DMS79 (cell line): ENCODE data around the gene PRAMEF14.
"Not testable (repeated sequence)": the region's sequence is repeated elsewhere in the genome, so short reads cannot be mapped to it uniquely, and the experiment has no call there.

Source experiments
- DNase-seq: peaks from one replicate; lab custom pipeline; 2025; lab: John Stamatoyannopoulos, UW

PRAMEF14 gene

GRCh38 chr1:13347034-13347433, at the start of gene PRAMEF14:
TSS of gene PRAMEF14 (minus strand) at chr1:13347134. CDS start at chr1:13345314, 1,820 bp downstream.
- DNase-seq = not testable (repeated sequence)

DNA sequence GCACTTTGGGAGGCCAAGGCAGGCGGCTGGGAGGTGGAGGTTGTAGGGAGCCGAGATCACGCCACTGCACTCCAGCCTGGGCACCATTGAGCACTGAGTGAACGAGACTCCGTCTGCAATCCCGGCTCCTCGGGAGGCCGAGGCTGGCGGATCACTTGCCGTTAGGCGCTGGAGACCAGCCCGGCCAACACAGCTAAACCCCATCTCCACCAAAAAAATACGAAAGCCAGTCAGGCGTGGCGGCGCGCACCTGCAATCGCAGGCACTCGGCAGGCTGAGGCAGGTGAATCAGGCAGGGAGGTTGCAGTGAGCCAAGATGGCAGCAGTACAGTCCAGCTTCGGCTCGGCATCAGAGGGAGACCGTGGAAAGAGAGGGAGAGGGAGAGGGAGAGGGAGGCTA, 48.4 kb upstream of the PRAMEF14 start:
- DNase-seq = not testable (repeated sequence)

DNA sequence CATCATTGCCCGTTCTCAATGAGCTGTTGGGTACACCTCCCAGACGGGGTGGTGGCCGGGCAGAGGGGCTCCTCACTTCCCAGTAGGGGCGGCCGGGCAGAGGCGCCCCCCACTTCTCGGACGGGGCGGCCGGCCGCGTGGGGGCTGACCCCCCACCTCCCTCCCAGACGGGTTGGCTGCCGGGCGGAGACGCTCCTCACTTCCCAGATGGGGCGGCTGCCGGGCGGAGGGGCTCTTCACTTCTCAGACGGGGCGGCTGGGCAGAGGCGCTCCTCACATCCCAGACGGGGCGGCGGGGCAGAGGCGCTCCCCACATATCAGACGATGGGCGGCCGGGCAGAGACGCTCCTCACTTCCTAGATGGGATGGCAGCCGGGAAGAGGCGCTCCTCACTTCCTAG, 47.8 kb upstream of the PRAMEF14 start:
- DNase-seq = not testable (repeated sequence)

DNA sequence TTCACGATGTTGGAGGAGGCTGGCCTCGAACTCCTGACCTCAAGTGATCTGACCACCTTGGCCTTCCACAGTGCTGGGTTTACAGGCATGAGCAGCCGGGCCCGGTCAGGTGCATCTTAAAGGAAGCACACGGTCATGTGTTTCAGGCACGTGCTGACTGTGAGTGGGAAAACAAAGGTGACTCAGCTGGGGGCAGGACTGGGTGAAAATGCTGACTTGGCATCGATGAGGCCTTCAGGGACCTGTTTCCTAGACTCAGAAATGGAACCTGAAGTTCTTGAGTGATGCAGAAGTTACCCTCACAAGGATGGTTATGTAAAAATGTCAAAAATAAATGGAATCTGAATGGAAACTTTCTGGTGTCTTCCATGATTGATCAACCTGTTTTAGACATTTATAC, 46.1 kb upstream of the PRAMEF14 start:
- not testable (repeated sequence) for DNase-seq

DNA sequence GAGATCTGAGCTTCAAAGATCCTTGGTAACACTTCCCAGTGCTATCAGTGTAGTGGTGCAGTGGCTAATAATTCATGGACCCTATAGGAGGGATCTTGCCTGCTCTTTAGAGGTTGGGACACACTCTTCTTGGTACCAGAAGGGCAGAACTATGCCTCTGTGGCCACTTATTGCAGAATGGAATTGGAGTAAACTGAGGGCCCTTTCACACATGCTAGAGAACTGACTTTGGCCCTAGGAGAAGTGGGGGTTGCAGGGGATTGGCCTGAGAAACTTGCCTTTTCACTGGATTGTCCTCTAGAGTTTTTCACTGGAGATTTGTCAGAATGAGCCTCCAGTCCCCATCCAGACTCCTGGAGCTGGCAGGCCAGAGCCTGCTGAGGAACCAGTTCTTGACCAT, 42.4 kb upstream of the PRAMEF14 start, which contains the start of gene PRAMEF17:
PRAMEF17 (plus strand) TSS at position 301 of the 400 bp plus-strand sequence; CDS start at position 327, 26 bp downstream.
- DNase-seq = not testable (repeated sequence)

- not testable (repeated sequence) for DNase-seq
Observed at GRCh38 chr1:13380380-13380779, 33.4 kb upstream of the PRAMEF14 start.

GRCh38 chr1:13378983-13379382, 32.0 kb upstream of the PRAMEF14 start:
- DNase-seq = not testable (repeated sequence)

DNA sequence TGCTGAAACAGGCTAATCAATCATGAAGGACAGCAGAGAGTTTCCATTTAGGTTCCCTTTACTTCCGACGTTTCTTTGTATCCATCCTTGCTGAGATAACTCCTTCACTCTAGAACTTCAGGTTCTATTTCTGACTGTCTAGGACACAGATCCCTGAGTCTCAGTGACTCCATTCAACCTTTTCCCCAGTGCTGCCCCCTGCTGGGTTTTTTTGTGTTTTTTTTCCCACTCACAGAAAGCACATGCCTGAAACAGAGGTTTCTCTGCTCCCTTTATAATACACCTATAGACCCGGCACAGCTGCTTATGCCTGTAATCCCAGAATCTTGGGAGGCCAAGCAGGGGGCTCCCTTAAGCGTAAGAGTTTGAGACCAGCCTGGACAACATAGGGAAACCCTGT, 21.6 kb upstream of the PRAMEF14 start:
- DNase-seq = not testable (repeated sequence)

- not testable (repeated sequence) for DNase-seq
Observed at GRCh38 chr1:13366536-13366935, 19.6 kb upstream of the PRAMEF14 start.

- not testable (repeated sequence) for DNase-seq
Observed at GRCh38 chr1:13364928-13365327, 18.0 kb upstream of the PRAMEF14 start.

- not testable (repeated sequence) for DNase-seq
Observed at GRCh38 chr1:13362364-13362763, 15.4 kb upstream of the PRAMEF14 start.

- not testable (repeated sequence) for DNase-seq
Observed at GRCh38 chr1:13356774-13357173, 9.8 kb upstream of the PRAMEF14 start.

DNA sequence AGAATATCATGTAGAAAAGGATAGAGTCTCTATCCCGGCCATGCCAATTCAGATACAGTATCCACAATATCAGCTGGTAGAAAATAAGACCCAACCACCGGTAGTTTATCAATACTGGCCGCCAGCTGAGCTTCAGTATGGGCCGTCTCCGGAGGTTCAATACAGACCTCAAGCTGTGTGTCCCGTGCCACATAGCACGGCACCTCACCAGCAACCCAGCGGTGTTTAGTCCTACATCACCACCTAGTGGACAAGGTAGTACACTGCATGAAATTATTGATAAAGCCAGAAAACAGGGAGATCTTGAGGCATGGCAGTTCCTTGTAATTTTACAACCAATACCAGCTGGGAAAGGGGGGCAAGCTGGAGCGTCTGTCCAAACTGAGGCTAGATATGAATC, 7.5 kb upstream of the PRAMEF14 start:
- not testable (repeated sequence) for DNase-seq

GRCh38 chr1:13353476-13353875, 6.5 kb upstream of the PRAMEF14 start:
- not testable (repeated sequence) for DNase-seq

- not testable (repeated sequence) for DNase-seq
Observed at GRCh38 chr1:13342496-13342895, 4.4 kb downstream of the PRAMEF14 start.

DNA sequence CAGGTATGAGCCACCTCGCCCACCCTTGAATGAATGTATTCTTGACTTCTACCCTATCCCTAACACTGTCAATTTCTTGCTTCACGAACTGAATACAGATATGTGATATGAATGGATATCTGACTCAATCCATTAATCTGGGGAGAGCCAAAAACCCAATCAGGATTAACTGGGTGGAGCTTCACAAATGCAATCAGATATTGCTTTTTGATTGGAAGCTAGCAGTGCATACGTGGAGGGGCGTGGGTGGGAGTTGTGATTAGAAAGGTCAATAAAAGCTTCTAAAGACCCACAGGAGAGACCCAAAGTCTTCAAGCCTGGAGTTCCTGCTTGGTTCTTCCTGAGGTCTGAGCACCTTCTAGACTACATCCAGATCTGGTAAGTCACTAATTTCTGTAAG, 31.7 kb downstream of the PRAMEF14 start, which contains the start of gene PRAMEF15:
PRAMEF15 (plus strand) TSS at position 301 of the 400 bp plus-strand sequence. CDS start 2,827 bp downstream, outside the sequence.
- not testable (repeated sequence) for DNase-seq

GRCh38 chr1:13303239-13303638, 43.7 kb downstream of the PRAMEF14 start, which contains the start of gene PRAMEF33:
TSS of gene PRAMEF33 (plus strand) at chr1:13303539. CDS start at chr1:13305955, 2,416 bp downstream.
- not testable (repeated sequence) for DNase-seq

DNA sequence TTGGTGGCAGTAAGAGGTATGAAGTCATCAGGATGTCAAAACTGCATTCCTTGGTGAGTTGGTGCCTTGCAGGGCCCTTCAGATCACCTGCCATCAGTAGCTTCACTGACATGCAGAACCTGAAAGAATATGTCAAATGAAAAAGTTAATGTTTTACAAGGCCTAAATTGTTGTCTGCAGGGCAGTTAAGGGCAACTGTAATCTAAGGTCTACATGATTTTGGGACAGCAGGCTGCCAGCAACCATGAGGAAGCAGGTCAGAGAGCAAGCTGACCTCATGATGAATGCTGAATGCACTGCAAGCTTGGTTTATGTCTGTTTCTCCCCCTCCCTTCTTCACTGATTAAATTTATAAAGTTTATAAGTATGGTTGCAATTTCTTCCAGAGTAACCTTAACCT, 44.7 kb downstream of the PRAMEF14 start:
- DNase-seq = not testable (repeated sequence)

DNA sequence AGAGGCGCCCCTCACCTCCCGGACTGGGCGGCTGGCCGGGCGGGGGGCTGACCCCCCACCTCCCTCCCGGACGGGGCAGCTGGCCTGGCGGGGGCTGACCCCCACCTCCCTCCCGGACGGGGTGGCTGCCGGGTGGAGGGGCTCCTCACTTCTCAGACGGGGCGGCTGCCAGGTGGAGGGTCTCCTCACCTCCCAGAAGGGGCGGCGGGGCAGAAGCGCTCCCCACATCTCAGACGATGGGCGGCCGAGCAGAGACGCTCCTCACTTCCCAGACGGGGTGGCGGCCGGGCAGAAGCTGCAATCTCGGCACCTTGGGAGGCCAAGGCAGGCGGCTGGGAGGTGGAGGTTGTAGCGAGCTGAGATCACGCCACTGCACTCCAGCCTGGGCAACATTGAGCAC, 48.2 kb downstream of the PRAMEF14 start:
- not testable (repeated sequence) for DNase-seq

GRCh38 chr1:13297216-13297931, 49.6 kb downstream of the PRAMEF14 start:
- DNase-seq = not testable (repeated sequence)
